H1 (cell line): ENCODE measurements around the gene DSC3. TPM values are rescaled to one million over a fixed set of nuclear protein-coding genes. Genes with fewer than 3 reads are reported as not detected.

Experiments used
- CTCF ChIA-PET: fragments of 300-600 bp; sonication (Branson Sonifier 250); formaldehyde crosslinking; loops from one replicate; lab custom pipeline; 2021; ENCODE audit not compliant: partially characterized antibody; lab: Charles Lee
- POLR2A ChIA-PET: fragments of 300-600 bp; sonication (Branson Sonifier 250); formaldehyde crosslinking; loops from one replicate; lab custom pipeline; 2021; ENCODE audit warnings: inconsistent platforms; ENCODE audit not compliant: partially characterized antibody; lab: Charles Lee
- DNase-seq, 2 experiments: peaks; one replicate each; pipeline versions ENCODE4 v3.0.0 to v3.0.0-alpha.2; 2010 to 2022; ENCODE audit warnings: low spot score in 2 of 2, low read depth in 1 of 2, mixed read lengths in 1 of 2
- FAIRE-seq: peaks from 2 replicates; lab custom pipeline; 2011; peaks lifted over from hg19 to GRCh38; lab: Jason Lieb, UNC
- H2AFZ ChIP-seq: 2 replicates; pipeline ENCODE4 v1.8.1; 2012; ENCODE audit warnings: low read length, inconsistent platforms
- H2AK5ac ChIP-seq: 2 replicates; pipeline ENCODE4 v1.6.1; 2013; ENCODE audit warnings: low read depth, low read length
- H2BK120ac ChIP-seq: replicated peaks from 2 replicates; pipeline ENCODE3; 2013; ENCODE audit warnings: low read depth, low read length, inconsistent platforms
- H2BK12ac ChIP-seq: 2 replicates; pipeline ENCODE4 v1.6.1; 2013; ENCODE audit warnings: low read depth, low read length
- H2BK15ac ChIP-seq: 2 replicates; pipeline ENCODE4 v1.6.1; 2013; ENCODE audit warnings: low read length
- H2BK20ac ChIP-seq: 2 replicates; pipeline ENCODE4 v1.6.1; 2013; ENCODE audit warnings: low read length
- H2BK5ac ChIP-seq: 2 replicates; pipeline ENCODE4 v1.6.1; 2013; ENCODE audit warnings: low read depth, low read length
- H3K14ac ChIP-seq: 2 replicates; pipeline ENCODE4 v1.6.1; 2013; ENCODE audit warnings: inconsistent platforms; ENCODE audit not compliant: insufficient read length
- H3K18ac ChIP-seq: 2 replicates; pipeline ENCODE4 v1.6.1; 2013; ENCODE audit warnings: low read length; ENCODE audit errors: extremely low read depth
- H3K23ac ChIP-seq: 2 replicates; pipeline ENCODE4 v1.6.1; 2013; ENCODE audit warnings: inconsistent platforms; ENCODE audit not compliant: insufficient read length
- H3K23me2 ChIP-seq: 2 replicates; pipeline ENCODE4 v1.6.1; 2013; ENCODE audit warnings: low read depth, low read length
- H3K27ac ChIP-seq: 2 replicates; pipeline ENCODE4 v1.6.1; 2011; ENCODE audit warnings: low read depth, low read length, inconsistent platforms
- H3K27me3 ChIP-seq, 4 experiments: replicated peaks in 1 of 4; 1 replicate in 1 of 4; 2 replicates in 3 of 4; pipeline versions ENCODE4 v1.6.1 to v1.8.1; 2011 to 2013; ENCODE audit warnings: low read length in 3 of 4, mild to moderate bottlenecking in 3 of 4, inconsistent platforms in 2 of 4, mixed read lengths in 2 of 4, moderate library complexity in 1 of 4; ENCODE audit not compliant: control insufficient read depth in 3 of 4, insufficient read depth in 3 of 4; ENCODE audit errors: extremely low read depth in 1 of 4
- H3K36me3 ChIP-seq, 4 experiments: 2 replicates each; pipeline versions ENCODE4 v1.6.1 to v1.8.1; 2011 to 2013; ENCODE audit warnings: mild to moderate bottlenecking in 4 of 4, low read length in 3 of 4, moderate library complexity in 2 of 4, control low read depth in 1 of 4, inconsistent platforms in 1 of 4; ENCODE audit not compliant: insufficient read depth in 4 of 4, control insufficient read depth in 2 of 4
- H3K4ac ChIP-seq: replicated peaks from 2 replicates; pipeline ENCODE3; 2013; ENCODE audit warnings: low read length, low read depth, mixed read lengths, inconsistent platforms; ENCODE audit not compliant: insufficient read length
- H3K4me1 ChIP-seq, 4 experiments: replicated peaks in 1 of 4; 1 replicate in 1 of 4; 2 replicates in 3 of 4; pipeline versions ENCODE4 v1.6.1 to v1.8.1; 2011 to 2013; ENCODE audit warnings: low read length in 3 of 4, inconsistent platforms in 2 of 4, mixed read lengths in 1 of 4; ENCODE audit not compliant: insufficient read depth in 4 of 4, control insufficient read depth in 3 of 4
- H3K4me2 ChIP-seq, 2 experiments: 2 replicates each; pipeline versions ENCODE4 v1.6.1 to v1.8.1; 2011 to 2013; ENCODE audit warnings: low read depth in 2 of 2, low read length in 2 of 2, control low read depth in 1 of 2, inconsistent platforms in 1 of 2, mild to moderate bottlenecking in 1 of 2; ENCODE audit not compliant: insufficient read depth in 1 of 2
- H3K4me3 ChIP-seq, 4 experiments: fragments of 200-600, 300-600 bp in 1 of 4; sonication (generic), shearing (Covaris generic), sonication (Bioruptor Twin) in 1 of 4; 2 replicates each; pipeline versions ENCODE4 v1.5.1 to v1.8.1; 2011 to 2016; ENCODE audit warnings: low read length in 4 of 4, low read depth in 3 of 4, control low read depth in 2 of 4, inconsistent platforms in 2 of 4, mild to moderate bottlenecking in 2 of 4, mixed read lengths in 1 of 4, moderate library complexity in 1 of 4; ENCODE audit not compliant: insufficient read depth in 2 of 4; ENCODE audit errors: extremely low read depth in 1 of 4
- H3K56ac ChIP-seq: replicated peaks from 2 replicates; pipeline ENCODE3; 2013; ENCODE audit warnings: low read depth, mild to moderate bottlenecking, mixed read lengths, low read length, inconsistent platforms; ENCODE audit not compliant: insufficient read length
- H3K79me1 ChIP-seq: 2 replicates; pipeline ENCODE4 v1.6.1; 2013; ENCODE audit warnings: low read depth, low read length, control low read depth
- H3K79me2 ChIP-seq, 2 experiments: 2 replicates each; pipeline versions ENCODE4 v1.6.1 to v1.8.1; 2012 to 2013; ENCODE audit warnings: low read length in 2 of 2, mild to moderate bottlenecking in 2 of 2, inconsistent platforms in 1 of 2; ENCODE audit not compliant: insufficient read depth in 2 of 2, control insufficient read depth in 1 of 2
- H3K9ac ChIP-seq, 4 experiments: replicated peaks in 1 of 4; 1 replicate in 1 of 4; 2 replicates in 3 of 4; pipeline versions ENCODE4 v1.6.1 to v1.8.1; 2011 to 2013; ENCODE audit warnings: low read depth in 3 of 4, low read length in 3 of 4, control low read depth in 2 of 4, mild to moderate bottlenecking in 2 of 4, moderate library complexity in 2 of 4, inconsistent platforms in 1 of 4; ENCODE audit errors: extremely low read depth in 1 of 4
- H3K9me3 ChIP-seq, 2 experiments: 2 replicates each; pipeline versions ENCODE4 v1.6.1 to v1.8.1; 2012 to 2013; ENCODE audit warnings: mild to moderate bottlenecking in 2 of 2, moderate library complexity in 2 of 2, control low read depth in 1 of 2, inconsistent platforms in 1 of 2, low read depth in 1 of 2, low read length in 1 of 2, mixed read lengths in 1 of 2; ENCODE audit not compliant: insufficient read depth in 2 of 2
- H4K20me1 ChIP-seq, 2 experiments: replicated peaks in 1 of 2; 2 replicates each; pipeline versions ENCODE3 to v1.8.1; 2011 to 2013; ENCODE audit warnings: inconsistent platforms in 2 of 2, low read length in 2 of 2, mild to moderate bottlenecking in 1 of 2; ENCODE audit not compliant: insufficient read depth in 2 of 2, control insufficient read depth in 1 of 2
- H4K5ac ChIP-seq: 2 replicates; pipeline ENCODE4 v1.6.1; 2013; ENCODE audit warnings: low read length, low read depth, mixed read lengths, inconsistent platforms; ENCODE audit not compliant: insufficient read length
- H4K8ac ChIP-seq: 2 replicates; pipeline ENCODE4 v1.8.0; 2013; ENCODE audit warnings: mild to moderate bottlenecking, moderate library complexity, low read length, inconsistent platforms; ENCODE audit not compliant: insufficient read depth; ENCODE audit errors: extremely low read depth
- H4K91ac ChIP-seq: replicated peaks from 2 replicates; pipeline ENCODE3; 2013; ENCODE audit warnings: low read length, mixed read lengths, inconsistent platforms; ENCODE audit not compliant: insufficient read length
- BRCA1 ChIP-seq: IDR thresholded peaks from 2 replicates; pipeline ENCODE4 v1.6.1; 2012; ENCODE audit warnings: low read depth, low read length, improper control_type of control experiment
- CEBPB ChIP-seq: IDR thresholded peaks from 2 replicates; pipeline ENCODE4 v1.6.1; 2012; ENCODE audit warnings: low read depth, low read length
- CTCF ChIP-seq, 3 experiments: IDR thresholded peaks; 1 replicate in 2 of 3; 2 replicates in 1 of 3; pipeline versions ENCODE4 v1.5.1 to v1.6.1; 2011; ENCODE audit warnings: low read length in 3 of 3, mild to moderate bottlenecking in 3 of 3, inconsistent platforms in 2 of 3, low read depth in 1 of 3, moderate library complexity in 1 of 3; ENCODE audit not compliant: insufficient read depth in 1 of 3; ENCODE audit errors: control extremely low read depth in 1 of 3
- JUND ChIP-seq: IDR thresholded peaks from 2 replicates; pipeline ENCODE4 v1.6.1; 2011; ENCODE audit warnings: mild to moderate bottlenecking, improper control_type of control experiment, low read length
- POU5F1 ChIP-seq: IDR thresholded peaks from 2 replicates; pipeline ENCODE4 v1.6.1; 2011; ENCODE audit warnings: low read depth, mild to moderate bottlenecking, low read length, moderate library complexity
- RAD21 ChIP-seq, 2 experiments: IDR thresholded peaks in 1 of 2; conservative IDR thresholded peaks in 1 of 2; 2 replicates each; pipeline ENCODE4 v1.6.1; 2011; ENCODE audit warnings: low read depth in 2 of 2, low read length in 2 of 2, improper control_type of control experiment in 1 of 2, inconsistent platforms in 1 of 2, mild to moderate bottlenecking in 1 of 2, moderate library complexity in 1 of 2
- SRF ChIP-seq: IDR thresholded peaks from 2 replicates; pipeline ENCODE4 v1.6.1; 2011; ENCODE audit warnings: mild to moderate bottlenecking, low read depth, low read length, moderate library complexity
- WGBS, 2 experiments: shearing (Covaris generic) in 1 of 2; methylation state at CpG; one replicate each; pipeline versions ENCODE4 v1.1.6 to v1.1.7; 2013 to 2015; ENCODE audit warnings: low lambda C conversion rate in 2 of 2, mixed read lengths in 2 of 2, inconsistent platforms in 1 of 2, low coverage in 1 of 2, missing lambda C conversion rate in 1 of 2; ENCODE audit not compliant: insufficient replicate concordance in 2 of 2, insufficient coverage in 1 of 2, insufficient read length in 1 of 2; ENCODE audit errors: extremely low coverage in 1 of 2, missing lambda C conversion rate in 1 of 2; 5-methylcytosine and 5-hydroxymethylcytosine counted together
- polyA plus RNA-seq, 7 experiments: library from polyadenylated mRNA; depleted of rRNA in 3 of 7; stranded (reverse) in 5 of 7; unstranded in 2 of 7; fragments of >200 nt in 5 of 7; fragments of 200-250 nt in 2 of 7; gene quantifications; 1 replicate in 5 of 7; 2 replicates in 1 of 7; 4 replicates in 1 of 7; pipeline versions ENCODE4 v1.2.1 to v1.2.3, GENCODE V29; 2011 to 2013; ENCODE audit warnings: missing spikeins in 2 of 7, mixed read lengths in 2 of 7
- total RNA-seq: library from RNA; stranded (reverse); fragmentation: NEBNext Ultra II Directional; extraction: Animal tissue kit (Norgen Biotek cat#: 25700); gene quantifications from 2 replicates; pipeline ENCODE4 v1.2.1, GENCODE V29; 2021

DSC3 gene
- total and polyA plus RNA-seq, 2 of the 8 experiments (the other 6 are each of a cell fraction or from before 2014, with no cell fraction given) = 0.70 to 3.7 TPM

- no peak overlapping the region for H2AK5ac ChIP-seq
- no peak overlapping the region for H4K5ac ChIP-seq
- H3K79me2 ChIP-seq = no peaks in the 10 kb centered on the region
- H4K20me1 ChIP-seq = no peaks in the 10 kb centered on the region
- no peaks in the 10 kb centered on the region for H3K9me3 ChIP-seq
- H3K27me3 ChIP-seq = no peaks in the 10 kb centered on the region
- H2BK15ac ChIP-seq = no peak overlapping the region
- H3K36me3 ChIP-seq = no peaks in the 10 kb centered on the region
- H3K56ac ChIP-seq = no peak overlapping the region
- ChIA-PET CTCF (interaction anchor here (0.7 to 2.1 kb wide), 17 partner anchors 10 to 1095 kb away, joined by 3 to 5 read pairs (median 3); partner anchors contain the start of gene DSC3), POLR2A (interaction anchor here (0.7 kb wide), 1 partner anchor 8 kb away, joined by 3 read pairs; no protein-coding TSS in a partner anchor)
- H3K4me1 ChIP-seq = no peaks in the 10 kb centered on the region
- no peak for DNase-seq
- no peak overlapping the region for H4K8ac ChIP-seq
- H2BK5ac ChIP-seq = no peak overlapping the region
- H3K23ac ChIP-seq = no peak overlapping the region
- H3K18ac ChIP-seq = no peak overlapping the region
- H3K79me1 ChIP-seq = no peaks in the 10 kb centered on the region
- H2BK20ac ChIP-seq = no peak overlapping the region
- no peak overlapping the region for H2BK12ac ChIP-seq
- H3K4me2 ChIP-seq = no peak overlapping the region
- H3K4ac ChIP-seq = no peak overlapping the region
- H3K4me3 ChIP-seq = no peak overlapping the region
- H2BK120ac ChIP-seq = no peak overlapping the region
- no peak overlapping the region for H3K9ac ChIP-seq
- H2AFZ ChIP-seq = no peak overlapping the region
- no peak overlapping the region for H4K91ac ChIP-seq
- no peak overlapping the region for H3K14ac ChIP-seq
- 52% methylated on average over 7 of the region's 7 CpGs; no CpG with 5 or more reads in 1 of the 2 experiments for WGBS, 2 experiments
- H3K23me2 ChIP-seq = no peaks in the 10 kb centered on the region
- no peak overlapping the region for H3K27ac ChIP-seq
- peak; percentile 77 for FAIRE-seq
- TF ChIP-seq CTCF (IDR thresholded peaks at IDR 0.05; ENCODE audit: control extremely low read depth in 1 of 3, insufficient read depth in 1 of 3, low read depth in 1 of 3, low read length in 3 of 3) (peak in 2 of 3 experiments; percentile 22 to 39; a peak in 2 of 4 replicates), BRCA1 (no peak), POU5F1 (peak; percentile 83; the same call in 1 of the 2 replicates), SRF (no peak), RAD21 (IDR thresholded peaks at IDR 0.05 in 1 of 2, conservative IDR thresholded peaks at IDR 0.05 in 1 of 2; ENCODE audit: low read depth in 2 of 2, low read length in 2 of 2) (peak; percentile 71 to 74), CEBPB (peak; percentile 96), JUND (no peak)
These were observed 72.2 kb downstream of the DSC3 start for GRCh38 chr18:30970196-30970816.
